ENCODE measurements around the gene SYNGAP1. TPM values are rescaled to one million over a fixed set of nuclear protein-coding genes. Genes with fewer than 3 reads are reported as not detected.
"Not testable (repeated sequence)": the region's sequence is repeated elsewhere in the genome, so short reads cannot be mapped to it uniquely, and the experiment has no call there.

SYNGAP1 gene
- total RNA-seq, 1 donor from 2014 or later = 14.1 TPM

DNA sequence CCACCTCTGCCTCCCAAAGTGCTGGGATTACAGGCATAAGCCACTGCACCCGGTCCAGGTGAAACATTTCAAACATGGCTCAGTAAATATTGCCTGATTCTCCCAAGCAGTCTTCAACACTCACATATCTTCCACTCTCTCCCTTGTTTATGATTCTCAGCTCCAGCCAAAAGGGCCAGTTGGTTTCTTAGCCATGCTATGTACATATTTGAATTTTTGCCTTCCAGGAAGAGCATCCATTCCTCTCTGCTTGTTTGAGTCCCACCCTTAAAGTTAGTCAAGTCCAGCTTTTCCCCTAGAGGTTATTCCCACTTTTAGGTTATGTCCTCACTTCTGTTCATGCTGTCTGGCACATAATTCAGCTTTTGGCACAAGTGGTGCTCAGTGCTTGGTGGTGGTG lies 22.3 kb upstream of the SYNGAP1 start:
- peaks cover 28% of the 10 kb centered on the region for H3K4me1 Mint-ChIP-seq
- no peak overlapping the region for H3K27ac Mint-ChIP-seq
- Histone ChIP-seq H3K79me2 (ENCODE audit: low read depth) (peaks cover 98% of the 10 kb centered on the region), H3K9ac (no peak overlapping the region), H4K20me1 (ENCODE audit: low read depth) (peaks cover 63% of the 10 kb centered on the region), H3K9me3 (ENCODE audit: low read depth) (no peaks in the 10 kb centered on the region), H3K36me3 (peaks cover 10% of the 10 kb centered on the region), H3K4me2 (no peak overlapping the region), H3K4me3 (no peak overlapping the region), H3F3A (ENCODE audit: low read depth) (no peaks in the 10 kb centered on the region), H2AFZ (replicated peaks) (no peak overlapping the region), H3K27me3 (no peaks in the 10 kb centered on the region), H3K4me1 (peaks cover 18% of the 10 kb centered on the region), H3K27ac (no peak overlapping the region)
- no peak overlapping the region for H3K4me3 Mint-ChIP-seq
- DNase-seq (ENCODE audit: low spot score) = no peak
- H3K9me3 Mint-ChIP-seq = no peaks in the 10 kb centered on the region
- TF ChIP-seq EZH2 (IDR thresholded peaks at IDR 0.05) (no peak), EZH2phosphoT487 (IDR thresholded peaks at IDR 0.05) (no peak)
- TF ChIP-seq, protein P1, sequence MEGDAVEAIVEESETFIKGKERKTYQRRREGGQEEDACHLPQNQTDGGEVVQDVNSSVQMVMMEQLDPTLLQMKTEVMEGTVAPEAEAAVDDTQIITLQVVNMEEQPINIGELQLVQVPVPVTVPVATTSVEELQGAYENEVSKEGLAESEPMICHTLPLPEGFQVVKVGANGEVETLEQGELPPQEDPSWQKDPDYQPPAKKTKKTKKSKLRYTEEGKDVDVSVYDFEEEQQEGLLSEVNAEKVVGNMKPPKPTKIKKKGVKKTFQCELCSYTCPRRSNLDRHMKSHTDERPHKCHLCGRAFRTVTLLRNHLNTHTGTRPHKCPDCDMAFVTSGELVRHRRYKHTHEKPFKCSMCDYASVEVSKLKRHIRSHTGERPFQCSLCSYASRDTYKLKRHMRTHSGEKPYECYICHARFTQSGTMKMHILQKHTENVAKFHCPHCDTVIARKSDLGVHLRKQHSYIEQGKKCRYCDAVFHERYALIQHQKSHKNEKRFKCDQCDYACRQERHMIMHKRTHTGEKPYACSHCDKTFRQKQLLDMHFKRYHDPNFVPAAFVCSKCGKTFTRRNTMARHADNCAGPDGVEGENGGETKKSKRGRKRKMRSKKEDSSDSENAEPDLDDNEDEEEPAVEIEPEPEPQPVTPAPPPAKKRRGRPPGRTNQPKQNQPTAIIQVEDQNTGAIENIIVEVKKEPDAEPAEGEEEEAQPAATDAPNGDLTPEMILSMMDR (IDR thresholded peaks at IDR 0.05) = no peak
- peaks cover 31% of the 10 kb centered on the region for H3K36me3 Mint-ChIP-seq
- peaks cover 3% of the 10 kb centered on the region for H3K27me3 Mint-ChIP-seq (ENCODE audit: insufficient read depth, low read depth)

DNA sequence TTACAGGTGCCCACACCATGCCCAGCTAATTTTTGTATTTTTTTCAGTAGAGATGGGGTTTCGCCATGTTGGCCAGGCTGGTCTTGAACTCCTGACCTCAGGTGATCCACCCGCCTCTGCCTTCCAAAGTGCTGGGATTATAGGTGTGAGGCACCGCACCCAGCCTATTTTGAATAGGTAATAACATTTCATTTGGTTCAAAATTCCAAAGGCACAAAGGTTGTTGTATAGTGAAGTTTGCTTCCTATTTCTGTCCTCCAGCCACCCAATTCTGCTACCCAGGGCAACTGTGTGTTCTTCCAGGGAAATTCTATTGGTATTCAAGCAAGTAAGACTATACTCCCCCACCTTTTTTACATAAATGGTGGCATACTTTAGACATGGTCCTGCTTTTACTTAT lies 21.3 kb upstream of the SYNGAP1 start:
- H3K4me3 ChIP-seq; H3K27ac ChIP-seq; H3K27ac Mint-ChIP-seq; DNase-seq (ENCODE audit: low spot score); H3K27me3 ChIP-seq; H3K9me3 Mint-ChIP-seq; H3F3A ChIP-seq (ENCODE audit: low read depth); H2AFZ ChIP-seq (replicated peaks); H3K4me2 ChIP-seq; H3K9me3 ChIP-seq (ENCODE audit: low read depth); H3K9ac ChIP-seq; H3K27me3 Mint-ChIP-seq (ENCODE audit: insufficient read depth, low read depth); H3K4me3 Mint-ChIP-seq: not testable (repeated sequence)
- Histone ChIP-seq H3K36me3 (peaks cover 10% of the 10 kb centered on the region), H3K79me2 (ENCODE audit: low read depth) (peaks cover 90% of the 10 kb centered on the region), H3K4me1 (peaks cover 13% of the 10 kb centered on the region), H4K20me1 (ENCODE audit: low read depth) (peaks cover 53% of the 10 kb centered on the region)
- H3K36me3 Mint-ChIP-seq = peaks cover 37% of the 10 kb centered on the region
- peaks cover 21% of the 10 kb centered on the region for H3K4me1 Mint-ChIP-seq

DNA sequence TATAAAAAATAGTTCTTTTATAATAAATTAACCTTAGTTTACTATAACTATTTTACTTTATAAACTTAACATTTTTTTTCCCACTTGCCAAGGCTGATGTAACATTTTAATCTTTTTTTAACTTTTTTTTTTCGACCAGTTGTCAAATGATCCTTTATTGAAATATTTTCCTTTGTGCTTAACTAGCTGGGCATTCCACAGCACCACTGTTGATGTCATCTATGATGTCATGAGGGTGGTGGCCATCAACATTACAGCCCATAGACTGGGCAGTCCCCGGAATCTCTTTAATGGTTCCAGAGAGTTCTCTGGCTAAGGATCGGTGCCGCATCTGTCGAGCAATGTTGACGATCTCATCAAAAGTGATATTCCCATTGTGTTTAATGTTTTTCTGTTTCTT lies 20.0 kb upstream of the SYNGAP1 start:
- H2AFZ ChIP-seq (replicated peaks); DNase-seq (ENCODE audit: low spot score); H3K4me2 ChIP-seq; H3K27me3 ChIP-seq; H3K9me3 ChIP-seq (ENCODE audit: low read depth); H3F3A ChIP-seq (ENCODE audit: low read depth); H3K4me1 ChIP-seq; H3K9ac ChIP-seq; H3K4me3 ChIP-seq; H3K27ac Mint-ChIP-seq; H3K4me3 Mint-ChIP-seq; H3K27me3 Mint-ChIP-seq (ENCODE audit: insufficient read depth, low read depth); H3K27ac ChIP-seq; H3K9me3 Mint-ChIP-seq: not testable (repeated sequence)
- peaks cover 38% of the 10 kb centered on the region for H3K36me3 Mint-ChIP-seq
- Histone ChIP-seq H3K79me2 (ENCODE audit: low read depth) (peaks cover 78% of the 10 kb centered on the region), H4K20me1 (ENCODE audit: low read depth) (peaks cover 41% of the 10 kb centered on the region), H3K36me3 (peaks cover 10% of the 10 kb centered on the region)
- H3K4me1 Mint-ChIP-seq = peaks cover 11% of the 10 kb centered on the region

DNA sequence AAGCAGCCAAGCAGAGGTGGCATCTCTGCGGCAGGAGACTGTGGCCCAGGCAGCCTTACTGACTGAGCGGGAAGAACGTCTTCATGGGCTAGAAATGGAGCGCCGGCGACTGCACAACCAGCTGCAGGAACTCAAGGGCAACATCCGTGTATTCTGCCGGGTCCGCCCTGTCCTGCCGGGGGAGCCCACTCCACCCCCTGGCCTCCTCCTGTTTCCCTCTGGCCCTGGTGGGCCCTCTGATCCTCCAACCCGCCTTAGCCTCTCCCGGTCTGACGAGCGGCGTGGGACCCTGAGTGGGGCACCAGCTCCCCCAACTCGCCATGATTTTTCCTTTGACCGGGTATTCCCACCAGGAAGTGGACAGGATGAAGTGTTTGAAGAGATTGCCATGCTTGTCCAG lies 15.0 kb upstream of the SYNGAP1 start:
- H3K4me3 Mint-ChIP-seq = no peak overlapping the region
- no peak for DNase-seq (ENCODE audit: low spot score)
- Histone ChIP-seq H3K9ac (no peak overlapping the region), H3F3A (ENCODE audit: low read depth) (peaks cover 32% of the 10 kb centered on the region), H3K36me3 (peaks cover 10% of the 10 kb centered on the region), H4K20me1 (ENCODE audit: low read depth) (peaks cover 3% of the 10 kb centered on the region), H3K9me3 (ENCODE audit: low read depth) (no peaks in the 10 kb centered on the region), H3K27ac (no peak overlapping the region), H3K4me3 (no peak overlapping the region), H3K79me2 (ENCODE audit: low read depth) (peaks cover 28% of the 10 kb centered on the region), H3K27me3 (no peaks in the 10 kb centered on the region), H2AFZ (replicated peaks) (no peak overlapping the region), H3K4me1 (no peaks in the 10 kb centered on the region), H3K4me2 (no peak overlapping the region)
- TF ChIP-seq, protein P1 (IDR thresholded peaks at IDR 0.05) = no peak
- TF ChIP-seq EZH2phosphoT487 (IDR thresholded peaks at IDR 0.05) (no peak), EZH2 (IDR thresholded peaks at IDR 0.05) (no peak)
- peaks cover 9% of the 10 kb centered on the region for H3K4me1 Mint-ChIP-seq
- H3K36me3 Mint-ChIP-seq = peaks cover 31% of the 10 kb centered on the region
- H3K27ac Mint-ChIP-seq = no peak overlapping the region
- peaks cover 3% of the 10 kb centered on the region for H3K27me3 Mint-ChIP-seq (ENCODE audit: insufficient read depth, low read depth)
- H3K9me3 Mint-ChIP-seq = no peaks in the 10 kb centered on the region
